Ishikawa (cell line): ENCODE results near the gene HRH1.

ENCODE experiments used
- CEBPB ChIP-seq: IDR thresholded peaks from 2 replicates; pipeline ENCODE4 v1.6.1; 2012
- CREB1 ChIP-seq: IDR thresholded peaks from 2 replicates; pipeline ENCODE4 v1.6.1; 2012; ENCODE audit warnings: low read depth
- EGR1 ChIP-seq: IDR thresholded peaks from 2 replicates; pipeline ENCODE4 v1.6.1; 2012
- EP300 ChIP-seq: IDR thresholded peaks from 2 replicates; pipeline ENCODE4 v1.6.1; 2012; ENCODE audit warnings: borderline replicate concordance
- FOXM1 ChIP-seq: IDR thresholded peaks from 2 replicates; pipeline ENCODE4 v1.6.1; 2012; ENCODE audit warnings: low read depth, borderline replicate concordance
- NFIC ChIP-seq: IDR thresholded peaks from 2 replicates; pipeline ENCODE4 v1.6.1; 2012
- RAD21 ChIP-seq: IDR thresholded peaks from 2 replicates; pipeline ENCODE4 v1.6.1; 2012; ENCODE audit warnings: low read depth
- TAF1 ChIP-seq: IDR thresholded peaks from 2 replicates; pipeline ENCODE4 v1.6.1; 2012; ENCODE audit warnings: low read depth, mild to moderate bottlenecking
- TCF12 ChIP-seq: IDR thresholded peaks from 2 replicates; pipeline ENCODE4 v1.6.1; 2012; ENCODE audit warnings: low read depth
- TEAD4 ChIP-seq: IDR thresholded peaks from 2 replicates; pipeline ENCODE4 v1.6.1; 2012
- YY1 ChIP-seq: IDR thresholded peaks from 2 replicates; pipeline ENCODE4 v1.6.1; 2012; ENCODE audit warnings: low read depth
- ZBTB7A ChIP-seq: IDR thresholded peaks from 2 replicates; pipeline ENCODE4 v1.6.1; 2012; ENCODE audit warnings: low read depth
- TF ChIP-seq, protein P1 (sequence below): IDR thresholded peaks from 2 replicates; pipeline ENCODE4 v1.6.1; 2012
- TF ChIP-seq, protein P2 (sequence below): IDR thresholded peaks from 2 replicates; pipeline ENCODE4 v1.6.1; 2012; ENCODE audit warnings: low read depth, mild to moderate bottlenecking
- TF ChIP-seq, protein P3 (sequence below): IDR thresholded peaks from 2 replicates; pipeline ENCODE4 v1.6.1; 2012

Gene HRH1

GRCh38 chr3:11156026-11156410 is 1.7 kb downstream of the HRH1 start:
- TF ChIP-seq FOXM1 (no peak), EP300 (no peak), TEAD4 (no peak)
- TF ChIP-seq, protein P1, sequence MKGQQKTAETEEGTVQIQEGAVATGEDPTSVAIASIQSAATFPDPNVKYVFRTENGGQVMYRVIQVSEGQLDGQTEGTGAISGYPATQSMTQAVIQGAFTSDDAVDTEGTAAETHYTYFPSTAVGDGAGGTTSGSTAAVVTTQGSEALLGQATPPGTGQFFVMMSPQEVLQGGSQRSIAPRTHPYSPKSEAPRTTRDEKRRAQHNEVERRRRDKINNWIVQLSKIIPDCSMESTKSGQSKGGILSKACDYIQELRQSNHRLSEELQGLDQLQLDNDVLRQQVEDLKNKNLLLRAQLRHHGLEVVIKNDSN = no peak

- TF ChIP-seq YY1 = no peak
- TF ChIP-seq FOXM1 = no peak
- no peak for TF ChIP-seq TAF1
- no peak for TF ChIP-seq NFIC
- no peak for TF ChIP-seq TCF12
- no peak for TF ChIP-seq RAD21
- TF ChIP-seq, protein P2, sequence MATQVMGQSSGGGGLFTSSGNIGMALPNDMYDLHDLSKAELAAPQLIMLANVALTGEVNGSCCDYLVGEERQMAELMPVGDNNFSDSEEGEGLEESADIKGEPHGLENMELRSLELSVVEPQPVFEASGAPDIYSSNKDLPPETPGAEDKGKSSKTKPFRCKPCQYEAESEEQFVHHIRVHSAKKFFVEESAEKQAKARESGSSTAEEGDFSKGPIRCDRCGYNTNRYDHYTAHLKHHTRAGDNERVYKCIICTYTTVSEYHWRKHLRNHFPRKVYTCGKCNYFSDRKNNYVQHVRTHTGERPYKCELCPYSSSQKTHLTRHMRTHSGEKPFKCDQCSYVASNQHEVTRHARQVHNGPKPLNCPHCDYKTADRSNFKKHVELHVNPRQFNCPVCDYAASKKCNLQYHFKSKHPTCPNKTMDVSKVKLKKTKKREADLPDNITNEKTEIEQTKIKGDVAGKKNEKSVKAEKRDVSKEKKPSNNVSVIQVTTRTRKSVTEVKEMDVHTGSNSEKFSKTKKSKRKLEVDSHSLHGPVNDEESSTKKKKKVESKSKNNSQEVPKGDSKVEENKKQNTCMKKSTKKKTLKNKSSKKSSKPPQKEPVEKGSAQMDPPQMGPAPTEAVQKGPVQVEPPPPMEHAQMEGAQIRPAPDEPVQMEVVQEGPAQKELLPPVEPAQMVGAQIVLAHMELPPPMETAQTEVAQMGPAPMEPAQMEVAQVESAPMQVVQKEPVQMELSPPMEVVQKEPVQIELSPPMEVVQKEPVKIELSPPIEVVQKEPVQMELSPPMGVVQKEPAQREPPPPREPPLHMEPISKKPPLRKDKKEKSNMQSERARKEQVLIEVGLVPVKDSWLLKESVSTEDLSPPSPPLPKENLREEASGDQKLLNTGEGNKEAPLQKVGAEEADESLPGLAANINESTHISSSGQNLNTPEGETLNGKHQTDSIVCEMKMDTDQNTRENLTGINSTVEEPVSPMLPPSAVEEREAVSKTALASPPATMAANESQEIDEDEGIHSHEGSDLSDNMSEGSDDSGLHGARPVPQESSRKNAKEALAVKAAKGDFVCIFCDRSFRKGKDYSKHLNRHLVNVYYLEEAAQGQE = no peak
- no peak for TF ChIP-seq ZBTB7A
Observed at GRCh38 chr3:11157421-11157820, 3.1 kb downstream of the HRH1 start.

- TF ChIP-seq ZBTB7A (no peak), EGR1 (no peak), TEAD4 (no peak), TAF1 (no peak), CREB1 (no peak)
- TF ChIP-seq, protein P1 = no peak
- TF ChIP-seq, protein P2 = no peak
Observed at GRCh38 chr3:11159421-11159904, 5.2 kb downstream of the HRH1 start.

GRCh38 chr3:11161666-11162065 is 7.4 kb downstream of the HRH1 start:
- TF ChIP-seq CEBPB (no peak), EP300 (no peak), TCF12 (no peak), TEAD4 (no peak), TAF1 (no peak), ZBTB7A (no peak), EGR1 (no peak), NFIC (no peak), FOXM1 (no peak), YY1 (no peak), CREB1 (no peak), RAD21 (no peak)
- TF ChIP-seq, protein P1 = no peak
- TF ChIP-seq, protein P2 = no peak
- TF ChIP-seq, protein P3, sequence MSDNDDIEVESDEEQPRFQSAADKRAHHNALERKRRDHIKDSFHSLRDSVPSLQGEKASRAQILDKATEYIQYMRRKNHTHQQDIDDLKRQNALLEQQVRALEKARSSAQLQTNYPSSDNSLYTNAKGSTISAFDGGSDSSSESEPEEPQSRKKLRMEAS = no peak
